Gastroesophageal sphincter (tissue), 3 donors: ENCODE data around the gene CYP17A1.
A peak's percentile ranks its signal among the peaks of the same experiment; 100 is the strongest.

ENCODE experiments used
- EP300 ChIP-seq: sonication (generic); formaldehyde crosslinking; IDR thresholded peaks from one replicate; pipeline ENCODE4 v1.6.1; 2017; ENCODE audit warnings: antibody characterized with exemption, mild to moderate bottlenecking
- POLR2A ChIP-seq, 2 donors: fragments of 450-650 bp; IDR thresholded peaks; one replicate each; pipeline ENCODE4 v1.6.1; 2017; ENCODE audit warnings: antibody characterized with exemption in 2 of 2, mild to moderate bottlenecking in 2 of 2, moderate library complexity in 1 of 2
- POLR2AphosphoS5 ChIP-seq: sonication (generic); formaldehyde crosslinking; IDR thresholded peaks from one replicate; pipeline ENCODE4 v1.6.1; 2017; ENCODE audit warnings: antibody characterized with exemption
- TF ChIP-seq, protein P1 (sequence below), 4 experiments: fragments of 200-600 bp in 2 of 4; fragments of 450-650 bp in 2 of 4; sonication (generic) in 1 of 4; IDR thresholded peaks; one replicate each; pipeline ENCODE4 v1.5.1; 2017 to 2019; ENCODE audit warnings: antibody characterized with exemption in 4 of 4, mild to moderate bottlenecking in 2 of 4, moderate library complexity in 2 of 4

DNA sequence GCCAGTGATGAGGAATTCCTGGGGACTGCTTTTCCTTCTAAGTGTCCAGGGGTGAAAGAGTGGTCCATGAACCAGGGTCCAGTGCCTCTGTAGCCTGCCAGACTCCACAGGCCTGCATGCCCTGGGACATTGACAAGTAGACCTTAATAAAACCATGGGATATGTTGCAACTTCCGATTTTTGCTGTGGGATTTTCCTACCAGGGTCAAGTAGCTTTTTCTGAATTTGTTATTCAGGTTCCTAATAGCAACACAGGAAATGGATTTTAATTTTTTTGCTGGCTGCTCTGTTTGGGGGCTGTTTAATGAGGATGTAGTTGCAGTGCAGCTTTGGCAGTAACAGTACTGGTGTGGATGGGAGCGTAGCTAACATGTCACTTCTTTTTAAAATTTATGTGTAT lies 51.4 kb downstream of the CYP17A1 start:
- TF ChIP-seq, protein P1, sequence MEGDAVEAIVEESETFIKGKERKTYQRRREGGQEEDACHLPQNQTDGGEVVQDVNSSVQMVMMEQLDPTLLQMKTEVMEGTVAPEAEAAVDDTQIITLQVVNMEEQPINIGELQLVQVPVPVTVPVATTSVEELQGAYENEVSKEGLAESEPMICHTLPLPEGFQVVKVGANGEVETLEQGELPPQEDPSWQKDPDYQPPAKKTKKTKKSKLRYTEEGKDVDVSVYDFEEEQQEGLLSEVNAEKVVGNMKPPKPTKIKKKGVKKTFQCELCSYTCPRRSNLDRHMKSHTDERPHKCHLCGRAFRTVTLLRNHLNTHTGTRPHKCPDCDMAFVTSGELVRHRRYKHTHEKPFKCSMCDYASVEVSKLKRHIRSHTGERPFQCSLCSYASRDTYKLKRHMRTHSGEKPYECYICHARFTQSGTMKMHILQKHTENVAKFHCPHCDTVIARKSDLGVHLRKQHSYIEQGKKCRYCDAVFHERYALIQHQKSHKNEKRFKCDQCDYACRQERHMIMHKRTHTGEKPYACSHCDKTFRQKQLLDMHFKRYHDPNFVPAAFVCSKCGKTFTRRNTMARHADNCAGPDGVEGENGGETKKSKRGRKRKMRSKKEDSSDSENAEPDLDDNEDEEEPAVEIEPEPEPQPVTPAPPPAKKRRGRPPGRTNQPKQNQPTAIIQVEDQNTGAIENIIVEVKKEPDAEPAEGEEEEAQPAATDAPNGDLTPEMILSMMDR (IDR thresholded peaks at IDR 0.05): no peak
- TF ChIP-seq POLR2AphosphoS5 (peak; percentile 27), EP300 (no peak), POLR2A (IDR thresholded peaks at IDR 0.05) (no peak)
